ENCODE results near the gene FAM222B.
"Not testable (repeated sequence)": the region's sequence is repeated elsewhere in the genome, so short reads cannot be mapped to it uniquely, and the experiment has no call there.

Gene FAM222B

DNA sequence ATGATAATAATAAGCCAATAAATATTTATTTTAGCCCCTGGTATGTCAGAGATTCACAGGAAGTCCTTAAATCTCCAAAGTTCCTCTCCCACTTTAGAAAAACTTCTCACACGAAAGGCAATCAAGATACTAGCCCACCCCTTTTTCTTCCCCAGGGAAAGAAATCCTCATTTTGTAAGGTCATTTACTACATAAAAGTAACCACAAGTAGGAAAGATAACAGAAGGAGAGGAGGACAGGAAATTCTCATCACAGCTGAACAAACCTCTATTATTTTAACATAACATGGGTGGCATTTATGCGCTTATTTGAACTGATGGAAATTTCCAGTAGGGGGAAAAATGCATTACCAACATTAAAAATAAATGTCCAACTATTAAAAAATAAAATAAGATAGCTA is 3.4 kb downstream of the FAM222B start:
- DNase-seq, result no peak

DNA sequence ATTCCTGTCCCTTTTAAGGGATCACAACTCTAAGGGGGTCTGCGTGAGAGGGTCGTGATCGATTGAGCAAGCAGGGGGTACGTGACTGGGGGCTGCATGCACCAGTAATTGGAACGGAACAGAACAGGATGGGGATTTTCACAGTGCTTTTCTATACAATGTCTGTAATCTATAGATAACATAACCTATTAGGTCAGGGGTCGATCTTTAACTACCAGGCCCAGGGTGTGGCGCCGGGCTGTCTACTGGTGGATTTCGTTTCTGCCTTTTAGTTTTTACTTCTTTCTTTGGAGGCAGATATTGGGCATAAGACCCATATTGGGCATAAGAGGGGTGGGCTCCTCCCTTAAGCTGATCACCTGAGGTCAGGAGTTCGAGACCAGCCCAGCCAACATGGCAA is 6.0 kb downstream of the FAM222B start:
- not testable (repeated sequence) for DNase-seq

- DNase-seq, result no peak
These were observed 8.2 kb downstream of the FAM222B start for GRCh38 chr17:28834420-28834819.

DNA sequence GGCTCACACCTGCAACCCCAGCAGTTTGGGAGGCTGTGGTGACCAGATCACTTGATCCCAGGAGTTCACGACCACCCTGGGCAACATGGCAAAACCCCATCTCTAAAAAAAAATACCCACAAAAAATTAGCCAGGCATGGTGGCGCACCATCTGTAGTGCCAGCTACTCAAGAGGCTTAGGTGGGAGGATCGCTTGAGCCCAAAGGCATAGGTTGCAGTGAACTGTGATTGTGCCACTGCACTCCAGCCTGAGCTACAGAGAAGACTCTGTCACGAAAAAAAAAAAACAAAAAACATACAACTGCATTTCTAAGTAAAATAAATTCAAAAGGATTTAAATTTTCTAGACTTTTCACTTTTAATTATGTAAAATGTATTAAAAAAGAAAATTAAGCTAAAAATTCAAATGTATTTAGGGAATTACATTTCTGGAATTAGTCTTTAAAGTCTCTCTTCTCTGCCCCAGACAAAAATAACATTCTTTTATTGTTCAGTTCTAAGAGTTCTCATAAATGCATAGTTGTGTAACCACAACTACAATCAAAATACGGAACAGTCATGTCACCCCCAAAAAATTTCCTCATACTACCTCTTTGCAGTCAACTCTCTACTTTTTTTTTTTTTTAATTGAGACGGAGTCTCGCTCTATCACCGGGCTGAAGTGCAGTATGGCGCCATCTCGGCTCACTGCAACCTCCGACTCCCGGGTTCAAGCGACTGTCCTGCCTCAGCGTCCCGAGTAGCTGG is 14.1 kb downstream of the FAM222B start:
- DNase-seq, result no peak

DNA sequence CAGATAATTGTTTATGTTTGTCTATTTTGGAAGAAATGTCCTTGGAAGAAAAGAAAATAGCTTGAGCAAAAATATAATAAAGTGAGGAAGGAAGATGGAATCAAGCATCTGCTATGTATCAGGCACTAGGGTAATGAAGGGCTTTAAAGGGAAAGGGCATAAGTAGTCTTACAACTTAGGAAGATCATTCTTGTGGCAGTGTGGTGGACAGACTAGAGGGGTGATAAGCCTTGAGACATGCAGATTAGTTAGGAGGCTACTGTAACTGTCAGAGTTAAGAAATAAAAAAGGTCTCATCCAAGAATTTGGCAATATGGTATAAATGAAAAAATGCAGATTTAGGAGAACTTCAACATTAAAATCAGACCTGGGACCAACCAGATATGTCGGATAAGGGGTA is 14.9 kb downstream of the FAM222B start:
- DNase-seq, result no peak

- no peak for DNase-seq
These were observed 23.0 kb downstream of the FAM222B start for GRCh38 chr17:28819582-28819981.

DNA sequence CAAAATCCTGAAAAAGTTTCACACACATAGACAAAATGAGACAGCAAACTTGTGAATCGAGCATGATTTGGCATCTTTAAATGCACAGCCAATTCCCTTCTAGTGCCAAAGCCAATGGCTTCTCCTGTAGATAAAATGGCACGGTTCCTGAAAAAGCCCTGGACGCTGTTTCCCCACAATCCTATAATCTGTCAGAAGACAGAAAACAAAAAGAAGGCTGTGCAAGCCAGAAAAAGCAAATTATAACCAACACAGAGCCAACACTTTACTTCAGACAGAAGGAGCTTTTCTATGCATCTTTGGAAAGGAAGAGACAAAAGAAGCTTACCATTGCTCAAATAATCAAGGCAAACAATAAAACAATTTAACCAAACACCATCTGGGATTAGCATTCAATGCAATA is 23.8 kb downstream of the FAM222B start:
- DNase-seq, result no peak

GRCh38 chr17:28816540-28816939 is 26.1 kb downstream of the FAM222B start:
- DNase-seq, result no peak

DNA sequence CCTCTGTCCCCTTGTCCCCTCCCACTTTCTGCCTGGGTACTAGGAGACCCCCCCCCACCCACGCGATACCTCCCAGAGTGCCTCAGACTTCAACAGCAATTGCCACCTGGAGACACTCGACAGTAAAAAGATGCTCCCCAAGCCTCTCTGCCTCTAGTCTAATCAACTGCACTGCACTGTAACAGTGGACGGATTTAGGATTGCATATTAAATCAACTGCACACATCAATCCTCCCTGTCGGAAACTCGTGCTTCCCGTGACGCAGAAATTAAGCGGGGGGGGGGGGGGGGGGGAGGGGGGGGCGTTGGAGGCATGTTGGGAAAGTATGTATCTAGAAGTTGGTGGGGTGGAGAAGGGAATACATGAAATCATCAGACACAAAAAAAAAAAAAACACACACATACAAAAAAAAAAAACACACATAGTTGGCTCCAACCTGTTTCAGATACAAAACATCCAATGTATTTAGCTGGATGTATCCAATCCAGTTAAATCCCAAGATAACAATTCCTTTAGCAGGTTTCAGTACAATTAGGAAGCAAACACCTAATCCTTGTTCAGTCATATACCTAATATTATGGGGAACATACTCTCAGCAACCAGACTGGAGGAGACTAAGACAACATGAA is 29.7 kb downstream of the FAM222B start:
- no peak for DNase-seq

GRCh38 chr17:28812091-28812747 is 30.4 kb downstream of the FAM222B start:
- peak; percentile 61 for DNase-seq

DNA sequence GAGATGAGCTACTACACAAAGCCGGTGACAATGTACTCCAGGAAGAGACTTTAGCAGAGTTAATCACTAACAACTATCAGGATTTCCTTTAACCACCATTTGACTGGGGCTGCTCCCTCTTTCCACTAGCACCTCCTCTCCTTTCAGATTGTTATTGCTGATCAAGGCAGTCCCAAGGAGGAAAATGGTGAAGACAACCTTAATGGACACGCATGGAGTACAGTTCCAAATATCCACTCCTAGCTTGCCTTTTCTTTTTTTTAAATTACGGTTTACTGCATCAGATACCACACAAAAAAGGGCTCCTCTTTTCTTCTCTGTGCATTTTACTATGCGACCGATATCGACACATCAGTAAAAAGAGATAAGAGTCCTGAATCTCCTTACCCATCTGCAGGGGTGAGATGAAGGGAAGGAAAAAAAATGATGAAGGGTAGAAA is 30.9 kb downstream of the FAM222B start:
- DNase-seq, result no peak

DNA sequence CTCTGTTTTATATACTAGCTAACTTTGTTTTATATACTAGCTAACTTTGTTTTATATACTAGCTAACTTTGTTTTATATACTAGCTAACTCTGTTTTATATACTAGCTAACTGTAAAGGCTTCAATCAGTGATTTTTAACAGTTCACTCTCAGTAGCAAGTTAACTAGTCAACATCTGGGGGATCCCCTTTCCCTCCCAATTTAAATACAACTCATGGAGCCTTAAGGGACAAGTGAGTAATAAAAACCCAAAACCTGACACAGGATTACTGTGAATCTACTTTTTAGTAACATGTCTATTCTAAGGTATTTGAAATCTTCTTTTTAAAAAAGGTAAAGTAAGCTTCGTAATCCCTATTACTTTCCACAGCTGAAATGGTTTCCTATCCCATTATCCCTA is 32.2 kb downstream of the FAM222B start:
- DNase-seq, result no peak

DNA sequence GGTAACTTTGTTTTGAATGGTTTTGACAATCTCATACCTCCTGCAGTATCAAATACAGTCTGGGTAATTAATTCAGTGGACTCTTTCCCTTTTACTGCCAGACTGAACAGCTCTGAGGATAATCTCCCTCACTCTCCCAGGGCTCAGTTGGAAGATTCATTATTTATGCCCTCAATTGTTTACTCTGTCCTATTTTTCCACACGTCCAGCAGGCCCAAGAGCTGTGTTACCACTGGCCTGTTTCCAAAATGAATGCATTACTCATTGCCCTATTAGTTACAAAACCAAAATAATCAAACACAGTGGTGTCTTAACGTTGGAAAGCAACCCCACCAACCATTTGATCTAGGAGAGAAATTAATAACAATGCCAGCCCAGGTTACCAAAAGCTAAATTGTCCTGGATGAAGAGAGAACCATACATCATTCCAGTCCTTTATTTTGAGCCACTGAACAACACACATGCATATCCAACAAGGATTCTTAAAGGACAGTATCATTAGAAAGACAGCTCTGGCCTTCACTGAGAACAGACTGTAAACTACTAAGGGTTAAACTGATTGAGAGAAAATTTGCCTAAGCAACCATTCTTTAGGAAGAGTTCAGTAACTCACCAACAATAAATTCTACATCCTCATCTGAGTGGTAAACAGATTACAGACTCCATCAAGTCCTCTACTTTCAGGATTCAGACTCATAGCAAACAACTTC is 34.5 kb downstream of the FAM222B start:
- DNase-seq, result no peak

DNA sequence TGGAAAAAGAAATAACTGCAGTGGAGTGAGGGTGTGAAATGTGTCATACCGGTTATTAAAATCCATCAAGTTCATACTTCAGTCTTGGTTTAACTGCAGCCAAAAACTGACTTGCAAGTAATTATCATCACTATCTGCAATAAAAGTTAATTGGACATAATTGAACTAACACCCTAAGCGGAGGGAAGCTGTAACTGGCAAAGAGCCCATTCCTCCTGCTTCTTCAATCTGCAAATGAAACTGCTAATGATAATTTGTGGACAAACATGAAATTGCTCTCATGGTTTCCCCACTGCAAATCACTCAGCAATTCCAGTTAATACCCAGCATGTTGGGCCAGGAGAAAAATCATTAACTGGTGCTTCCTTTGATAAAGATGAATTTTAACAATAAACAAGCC is 46.5 kb downstream of the FAM222B start:
- DNase-seq, result no peak

- not testable (repeated sequence) for DNase-seq
These were observed 47.6 kb downstream of the FAM222B start for GRCh38 chr17:28794846-28795441.

- no peak for DNase-seq
These were observed 49.5 kb downstream of the FAM222B start for GRCh38 chr17:28792877-28793661.

GRCh38 chr17:28788100-28788499 is 54.5 kb downstream of the FAM222B start:
- no peak for DNase-seq

DNA sequence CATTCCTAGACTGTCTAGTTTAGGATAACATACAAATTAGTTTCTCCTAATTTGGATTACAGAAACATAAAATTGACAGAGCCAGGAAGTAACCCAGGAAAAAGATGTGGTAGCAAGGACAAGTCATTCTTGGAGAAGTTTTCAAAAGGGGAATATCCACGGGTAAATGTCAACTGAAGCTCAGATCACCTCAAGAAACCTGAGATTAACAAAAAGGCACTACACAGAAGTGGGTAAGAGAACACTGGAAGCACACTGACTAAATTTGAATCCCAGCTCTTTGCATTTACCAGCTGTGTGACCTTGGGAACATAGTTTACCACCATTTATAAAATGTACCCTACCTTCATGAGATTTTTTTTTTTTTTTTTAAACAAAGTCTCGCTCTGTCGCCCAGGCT is 59.4 kb downstream of the FAM222B start:
- no peak for DNase-seq

- DNase-seq, result not testable (repeated sequence)
These were observed 63.0 kb downstream of the FAM222B start for GRCh38 chr17:28779601-28780000.

GRCh38 chr17:28777178-28777577 is 65.4 kb downstream of the FAM222B start:
- DNase-seq, result no peak

DNA sequence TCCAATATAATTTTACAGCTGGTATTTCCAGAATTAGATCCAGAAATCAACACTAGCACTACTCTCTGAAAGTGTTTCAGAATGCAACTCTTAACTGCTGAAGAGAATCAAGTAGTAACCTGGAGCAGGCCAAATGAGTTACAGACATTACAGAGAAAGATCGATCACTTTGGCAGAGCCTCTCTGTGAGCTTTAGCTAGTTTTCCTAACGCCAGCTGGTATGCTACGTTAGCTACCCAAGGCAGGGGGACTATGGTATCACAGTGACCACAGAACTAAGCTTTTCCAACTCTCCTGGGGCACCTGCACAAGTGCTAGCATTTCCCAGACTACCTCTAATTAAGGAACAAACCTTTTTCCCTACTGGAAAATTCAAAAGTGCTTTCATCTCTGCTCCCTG is 68.4 kb downstream of the FAM222B start:
- no peak for DNase-seq

DNA sequence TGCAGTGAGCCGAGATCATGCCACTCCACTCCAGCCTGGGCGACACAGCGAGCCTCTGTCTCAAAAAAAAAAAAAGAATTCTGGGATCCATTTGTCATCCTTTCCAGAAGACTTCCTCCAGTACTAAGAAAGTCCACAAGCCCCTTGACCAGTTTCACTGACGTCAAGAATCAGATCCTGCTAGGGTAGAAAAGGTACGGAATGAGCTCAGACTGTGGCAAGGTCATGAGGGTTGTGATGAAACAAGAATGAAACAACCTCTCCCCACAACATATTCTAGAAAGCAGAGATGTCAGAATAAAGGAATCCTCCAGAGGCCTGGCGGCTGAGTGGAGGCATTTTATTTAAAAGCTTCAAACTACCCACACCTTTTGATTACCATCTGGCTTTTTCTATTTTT is 68.9 kb downstream of the FAM222B start:
- DNase-seq, result no peak
